ENCODE data around the gene FRMD4B.
A peak's percentile ranks its signal among the peaks of the same experiment; 100 is the strongest.

FRMD4B gene

GRCh38 chr3:69246612-69247011, 139.3 kb downstream of the FRMD4B start:
- Mint-ChIP-seq H3K36me3 (ENCODE audit: low read depth) (peaks cover 3% of the 10 kb centered on the region), H3K27ac (peak overlapping the region; percentile 64 to 82 (median 73)), H3K4me3 (peak overlapping the region in 1 of 3 experiments; percentile 35), H3K9me3 (no peaks in the 10 kb centered on the region), H3K4me1 (peaks cover 51% of the 10 kb centered on the region), H3K27me3 (ENCODE audit: low read depth) (no peaks in the 10 kb centered on the region)
- no peak for TF ChIP-seq CTCF (IDR thresholded peaks at IDR 0.05; ENCODE audit: unreplicated experiment in 3 of 3)

GRCh38 chr3:69244039-69244438, 141.8 kb downstream of the FRMD4B start:
- Mint-ChIP-seq H3K4me1 (peaks cover 45% of the 10 kb centered on the region), H3K27me3 (ENCODE audit: low read depth) (no peaks in the 10 kb centered on the region), H3K36me3 (ENCODE audit: low read depth) (peaks cover 11% of the 10 kb centered on the region), H3K9me3 (no peaks in the 10 kb centered on the region), H3K27ac (peak overlapping the region; percentile 31 to 75 (median 36)), H3K4me3 (peak overlapping the region in 1 of 3 experiments; percentile 17)
- no peak for TF ChIP-seq CTCF (IDR thresholded peaks at IDR 0.05; ENCODE audit: unreplicated experiment in 3 of 3)

GRCh38 chr3:69241769-69242168, 144.1 kb downstream of the FRMD4B start:
- Mint-ChIP-seq H3K9me3 (no peaks in the 10 kb centered on the region), H3K27ac (peak overlapping the region; percentile 68 to 97 (median 88)), H3K36me3 (ENCODE audit: low read depth) (peaks cover 11% of the 10 kb centered on the region), H3K4me1 (peaks cover 42% of the 10 kb centered on the region), H3K4me3 (no peak overlapping the region), H3K27me3 (ENCODE audit: low read depth) (no peaks in the 10 kb centered on the region)
- no peak for TF ChIP-seq CTCF (IDR thresholded peaks at IDR 0.05; ENCODE audit: unreplicated experiment in 3 of 3)

GRCh38 chr3:69240651-69241568, 145.0 kb downstream of the FRMD4B start:
- H3K9me3 Mint-ChIP-seq = no peaks in the 10 kb centered on the region
- H3K4me1 Mint-ChIP-seq = peaks cover 41% of the 10 kb centered on the region
- no peak for TF ChIP-seq CTCF (IDR thresholded peaks at IDR 0.05; ENCODE audit: unreplicated experiment in 3 of 3)

GRCh38 chr3:69239063-69239462, 146.8 kb downstream of the FRMD4B start:
- H3K36me3 Mint-ChIP-seq (ENCODE audit: low read depth) = peaks cover 10% of the 10 kb centered on the region
- H3K27ac Mint-ChIP-seq = peak overlapping the region; percentile 13 to 50 (median 25)
- H3K4me1 Mint-ChIP-seq = peaks cover 43% of the 10 kb centered on the region
- no peak overlapping the region for H3K4me3 Mint-ChIP-seq
- H3K9me3 Mint-ChIP-seq = no peaks in the 10 kb centered on the region
- H3K27me3 Mint-ChIP-seq (ENCODE audit: low read depth) = no peaks in the 10 kb centered on the region
- TF ChIP-seq CTCF (IDR thresholded peaks at IDR 0.05; ENCODE audit: unreplicated experiment in 3 of 3) = no peak

More at GRCh38 chr3:69240651-69241568, 145.0 kb downstream of the FRMD4B start:
- H3K4me3 Mint-ChIP-seq = no peak overlapping the region
- H3K27me3 Mint-ChIP-seq (ENCODE audit: low read depth) = no peaks in the 10 kb centered on the region
- H3K27ac Mint-ChIP-seq = peak overlapping the region; percentile 68 to 97 (median 88)
- peaks cover 11% of the 10 kb centered on the region for H3K36me3 Mint-ChIP-seq (ENCODE audit: low read depth)
